ENCODE measurements around the gene ZNF576. TPM values are rescaled to one million over a fixed set of nuclear protein-coding genes. Genes with fewer than 3 reads are reported as not detected.

Gene ZNF576
- total and polyA plus RNA-seq, 2 experiments from 2014 or later, result 5.9 to 16.9 TPM

- Mint-ChIP-seq H3K4me3 (no peak overlapping the region), H3K9me3 (no peaks in the 10 kb centered on the region), H3K36me3 (ENCODE audit: low read depth) (peaks cover 5% of the 10 kb centered on the region; the same call in 1 of the 3 replicates), H3K27ac (no peak overlapping the region), H3K4me1 (peaks cover 12% of the 10 kb centered on the region; the same call in 2 of the 3 replicates), H3K27me3 (ENCODE audit: insufficient read depth, low read depth, poor library complexity) (peaks cover 20% of the 10 kb centered on the region)
- Histone ChIP-seq H3K36me3 (ENCODE audit: insufficient read depth) (no peaks in the 10 kb centered on the region), H3F3A (replicated peaks; ENCODE audit: low read depth) (0 out of 2 replicates have a peak, but pooled peaks cover 3% of the 10 kb centered on the region), H3K4me2 (no peak overlapping the region), H3K4me3 (no peak overlapping the region), H3K79me2 (replicated peaks; ENCODE audit: insufficient read depth) (no peaks in the 10 kb centered on the region), H3K27ac (ENCODE audit: low read depth) (no peak overlapping the region), H3K27me3 (ENCODE audit: insufficient read depth) (no peaks in the 10 kb centered on the region), H3K9me2 (ENCODE audit: insufficient read depth) (no peaks in the 10 kb centered on the region), H3K4me1 (ENCODE audit: insufficient read depth) (peaks cover 17% of the 10 kb centered on the region), H2AFZ (no peak overlapping the region), H4K20me1 (replicated peaks; ENCODE audit: insufficient read depth) (peaks cover 12% of the 10 kb centered on the region; the same call in 1 of the 2 replicates)
- TF ChIP-seq ZNF114 (CRISPR knock-in tag; IDR thresholded peaks at IDR 0.05) (no peak), JUNB (IDR thresholded peaks at IDR 0.05; ENCODE audit: unreplicated experiment) (no peak), POLR2AphosphoS5 (IDR thresholded peaks at IDR 0.05; ENCODE audit: low read depth) (no peak), ZNF462 (CRISPR knock-in tag; IDR thresholded peaks at IDR 0.05) (no peak), REST (IDR thresholded peaks at IDR 0.05; ENCODE audit: unreplicated experiment) (no peak), CTCF (conservative IDR thresholded peaks at IDR 0.05; ENCODE audit: low read depth in 2 of 2) (no peak)
- TF ChIP-seq, protein P1, sequence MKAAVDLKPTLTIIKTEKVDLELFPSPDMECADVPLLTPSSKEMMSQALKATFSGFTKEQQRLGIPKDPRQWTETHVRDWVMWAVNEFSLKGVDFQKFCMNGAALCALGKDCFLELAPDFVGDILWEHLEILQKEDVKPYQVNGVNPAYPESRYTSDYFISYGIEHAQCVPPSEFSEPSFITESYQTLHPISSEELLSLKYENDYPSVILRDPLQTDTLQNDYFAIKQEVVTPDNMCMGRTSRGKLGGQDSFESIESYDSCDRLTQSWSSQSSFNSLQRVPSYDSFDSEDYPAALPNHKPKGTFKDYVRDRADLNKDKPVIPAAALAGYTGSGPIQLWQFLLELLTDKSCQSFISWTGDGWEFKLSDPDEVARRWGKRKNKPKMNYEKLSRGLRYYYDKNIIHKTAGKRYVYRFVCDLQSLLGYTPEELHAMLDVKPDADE (IDR thresholded peaks at IDR 0.05), result no peak
- no peak for ATAC-seq
- no peak for DNase-seq (ENCODE audit: low spot score)
Measured at GRCh38 chr19:43631491-43631890, 35.1 kb downstream of the ZNF576 start.

Data from GM23338 (cell line).